GM21528 (cell line): Measurements from ENCODE around the gene SPATA3.
"Not testable (repeated sequence)": the region's sequence is repeated elsewhere in the genome, so short reads cannot be mapped to it uniquely, and the experiment has no call there.

Source experiments
- ATAC-seq: cut with Tn5 transposase; IDR thresholded peaks from one replicate; pipeline ENCODE4 v1.9.1; 2021; ENCODE audit warnings: mild to moderate bottlenecking, moderate library complexity; ENCODE audit not compliant: unreplicated experiment, low FRiP score

The SPATA3 gene

DNA sequence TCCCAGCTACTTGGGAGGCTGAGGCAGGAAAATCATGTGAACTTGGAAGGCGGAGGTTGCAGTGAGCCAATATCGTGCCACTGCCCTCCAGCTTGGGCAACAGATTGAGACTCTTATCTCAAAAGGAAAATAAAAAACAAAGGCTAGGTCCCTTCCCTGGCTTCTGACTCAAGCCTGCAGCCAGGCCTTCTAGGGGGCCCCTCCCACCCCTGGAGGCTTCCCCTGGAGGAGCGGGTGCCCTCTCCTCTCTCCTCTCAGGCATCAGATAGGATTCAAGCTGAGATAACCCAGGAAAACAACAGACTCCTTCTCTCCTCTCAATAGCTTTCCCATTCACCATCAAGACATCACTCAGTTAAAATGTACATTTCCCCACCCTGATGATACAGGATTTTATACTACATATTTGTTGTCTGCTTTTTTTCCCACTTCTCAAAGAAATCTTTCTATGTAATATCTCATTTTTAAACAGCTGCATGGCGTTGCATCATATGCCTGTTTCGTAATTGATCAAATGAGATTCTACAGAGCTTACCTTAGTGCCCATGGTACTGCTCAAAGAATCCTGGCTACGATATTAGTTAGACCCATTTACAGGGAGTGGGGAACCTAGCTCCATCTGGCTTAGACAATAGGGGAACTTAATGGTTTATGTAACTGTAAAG lies 20.8 kb downstream of the SPATA3 start:
- ATAC-seq = no peak

DNA sequence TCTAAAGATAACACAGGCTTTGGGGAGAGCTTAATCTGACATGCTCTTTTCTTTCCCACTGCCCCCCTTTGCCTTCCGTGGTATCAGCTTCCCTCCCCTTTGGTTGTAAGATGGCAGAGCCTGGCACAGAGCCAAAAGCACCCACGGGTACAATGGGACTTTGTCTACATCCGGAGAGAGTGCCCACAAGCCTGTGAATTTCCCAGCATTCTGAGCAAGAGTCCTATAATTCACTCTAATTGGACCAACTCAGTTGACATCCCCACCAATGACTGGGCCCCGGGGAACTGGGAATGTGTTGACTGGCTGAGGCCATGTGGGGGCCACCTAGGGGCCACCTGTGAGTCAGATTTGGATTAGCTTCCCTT lies 21.3 kb downstream of the SPATA3 start:
- no peak for ATAC-seq

DNA sequence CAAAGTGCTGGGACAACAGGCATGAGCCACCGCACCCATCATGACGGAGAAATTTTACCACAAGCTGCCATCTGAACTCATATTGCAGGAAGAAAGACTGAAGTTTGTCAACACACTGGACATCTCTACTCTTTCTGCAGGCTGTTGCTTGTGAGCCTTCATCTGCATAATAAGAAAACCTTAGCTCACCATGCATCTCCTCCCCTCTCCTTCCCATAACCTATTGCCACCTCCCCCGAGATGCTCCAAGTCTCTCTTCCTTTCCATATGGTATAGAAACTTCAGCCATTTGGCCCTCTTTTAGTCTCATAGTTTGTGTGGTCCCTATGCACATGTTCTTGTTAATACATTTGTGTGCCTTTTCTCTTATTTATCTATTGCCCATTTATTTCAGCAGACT lies 22.3 kb downstream of the SPATA3 start:
- ATAC-seq = no peak

DNA sequence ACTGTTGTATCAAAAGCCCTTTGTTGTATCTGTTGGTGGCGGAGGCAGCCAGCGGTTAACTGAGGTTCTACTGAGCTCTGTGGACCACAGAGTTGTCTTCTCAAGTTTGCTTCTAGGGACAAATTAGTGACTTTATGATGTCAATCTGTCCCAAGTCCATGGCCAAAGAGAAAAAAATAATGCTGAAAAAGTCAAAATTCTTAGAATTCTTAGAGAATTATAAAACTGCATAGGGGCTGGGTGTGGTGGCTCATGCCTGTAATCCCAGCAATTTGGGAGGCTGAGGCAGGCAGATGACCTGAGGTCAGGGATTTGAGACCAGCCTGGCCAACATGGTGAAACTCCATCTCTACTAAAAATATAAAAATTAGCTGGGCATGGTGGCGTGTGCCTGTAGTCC lies 29.1 kb downstream of the SPATA3 start:
- ATAC-seq = not testable (repeated sequence)

DNA sequence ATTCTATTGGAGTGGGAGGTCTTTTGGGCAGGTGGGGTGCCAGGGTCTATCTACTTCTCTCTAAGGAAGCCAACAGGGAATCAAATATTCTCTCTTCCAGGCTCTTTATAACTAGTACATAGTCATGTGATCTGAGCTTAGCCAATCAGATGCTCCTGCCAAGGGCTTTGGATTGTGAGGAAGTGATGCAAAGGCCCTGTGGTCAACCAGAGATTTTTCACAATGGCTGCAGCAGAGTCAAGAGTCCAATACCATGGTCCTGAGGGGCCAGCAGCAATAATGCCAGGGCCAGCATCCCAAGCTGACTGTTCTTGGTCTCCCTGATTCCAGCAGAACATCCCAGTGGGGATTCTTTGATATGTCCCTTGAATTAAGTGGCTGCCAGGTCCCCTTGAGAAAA lies 33.0 kb downstream of the SPATA3 start:
- ATAC-seq = no peak

DNA sequence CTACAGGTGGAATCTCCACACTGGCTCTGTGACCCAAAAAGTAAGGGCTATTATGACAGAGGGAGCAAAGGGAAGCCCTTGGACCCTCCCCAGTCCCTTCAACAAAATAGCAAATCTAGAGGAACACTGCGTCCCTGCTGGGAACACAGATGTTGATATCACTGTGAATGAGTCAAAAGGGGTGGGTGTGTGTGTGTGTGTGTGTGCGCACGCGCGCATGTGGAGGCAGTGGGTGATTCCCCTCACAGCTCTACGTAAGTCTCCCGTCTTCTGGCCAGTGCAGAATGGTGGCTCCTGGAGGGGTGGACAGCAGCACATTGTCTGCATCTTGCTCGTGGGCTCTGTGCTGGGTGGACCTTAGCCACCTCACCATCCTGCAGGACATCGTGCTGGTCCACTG lies 33.6 kb downstream of the SPATA3 start:
- no peak for ATAC-seq

DNA sequence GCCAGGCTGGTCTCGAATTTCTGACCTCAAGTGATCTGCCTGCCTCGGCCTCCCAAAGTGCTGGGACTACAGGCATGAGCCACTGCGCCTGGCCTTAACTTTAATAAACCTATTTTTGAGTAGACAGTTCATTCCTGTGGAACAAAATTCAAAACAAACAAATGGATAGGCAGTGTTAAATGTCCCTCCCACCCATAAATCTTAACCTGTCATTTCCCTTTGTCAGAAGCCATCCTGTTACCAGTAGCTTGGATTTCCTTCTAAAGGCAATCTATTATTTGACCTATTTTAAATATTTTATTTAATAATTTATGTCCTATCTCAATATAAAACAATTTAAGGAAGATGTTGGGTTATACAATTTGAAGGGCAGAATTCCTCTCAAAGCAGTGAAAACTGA lies 34.8 kb downstream of the SPATA3 start:
- ATAC-seq = no peak

DNA sequence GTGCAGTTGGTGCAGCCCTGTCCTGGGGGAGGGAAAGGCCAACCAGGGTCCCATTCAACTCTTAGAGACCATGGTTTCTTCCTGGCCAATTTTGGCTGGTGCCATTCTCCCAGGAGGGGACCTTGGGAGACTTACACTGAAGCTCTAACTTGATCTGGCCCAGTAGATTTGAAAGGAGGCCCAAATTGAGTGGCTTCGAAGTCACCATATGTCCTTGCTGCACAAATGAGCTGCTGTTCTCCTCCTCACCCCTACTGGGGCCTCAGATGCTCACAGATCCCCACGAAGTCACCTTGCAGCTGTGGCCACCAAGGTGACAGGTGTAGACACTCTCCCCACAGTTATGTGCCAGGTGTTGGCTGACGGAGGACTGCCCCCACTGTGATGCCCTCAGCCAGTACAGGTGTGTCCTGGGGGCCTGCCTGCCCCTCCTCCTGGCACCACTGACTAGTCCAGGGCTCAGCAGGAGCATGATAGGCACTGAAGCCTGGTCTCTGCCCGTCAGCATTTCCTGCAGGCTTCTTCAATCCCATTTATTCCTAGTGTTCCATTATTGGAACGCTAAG lies 36.7 kb downstream of the SPATA3 start:
- no peak for ATAC-seq

DNA sequence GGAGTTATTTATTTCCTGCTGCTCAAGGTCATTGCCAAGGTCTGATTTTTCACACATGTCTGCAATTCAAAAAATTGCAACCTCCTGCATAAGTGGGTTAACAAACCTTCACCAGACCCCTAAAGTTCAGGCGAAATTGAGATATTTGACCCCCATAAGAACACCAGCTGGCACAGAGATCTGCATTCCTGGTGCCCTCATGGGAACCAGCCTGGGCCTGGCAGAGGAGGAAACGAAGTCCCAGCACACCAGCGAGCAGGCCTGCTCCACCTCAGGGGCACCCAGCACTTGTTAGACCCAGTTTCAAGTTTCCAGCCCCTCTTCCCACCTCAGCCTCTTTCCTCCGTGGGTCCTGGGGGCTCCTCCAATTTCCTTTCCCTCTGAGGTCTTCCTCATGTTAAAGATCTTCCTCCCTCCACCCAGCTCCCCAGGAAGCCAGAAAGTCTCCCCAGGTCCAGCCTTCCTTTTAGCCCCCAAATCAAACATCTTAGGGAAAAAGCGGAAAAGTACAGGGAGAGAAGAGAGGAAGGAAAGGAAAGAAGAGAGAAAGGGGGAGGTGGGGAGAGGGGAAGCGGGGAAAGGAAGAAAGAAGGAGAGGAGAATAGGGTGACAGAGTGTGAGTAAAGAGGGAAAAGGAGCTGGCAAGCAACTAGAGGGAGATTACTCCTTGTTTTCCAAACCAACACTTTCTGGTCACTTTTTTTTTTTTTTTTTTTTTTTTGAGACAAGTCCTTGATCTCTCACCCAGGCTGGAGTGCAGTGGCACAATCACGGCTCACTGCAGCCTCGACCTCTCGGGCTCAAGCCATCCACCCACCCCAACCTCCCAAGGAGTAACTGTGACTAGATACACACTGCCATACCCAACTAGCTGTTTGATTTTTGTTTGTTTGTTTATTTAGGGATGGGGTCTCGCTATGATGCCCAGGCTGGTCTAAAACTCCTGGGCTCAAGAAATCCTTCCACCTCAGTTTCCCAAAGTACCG lies 37.5 kb downstream of the SPATA3 start:
- ATAC-seq = no peak

DNA sequence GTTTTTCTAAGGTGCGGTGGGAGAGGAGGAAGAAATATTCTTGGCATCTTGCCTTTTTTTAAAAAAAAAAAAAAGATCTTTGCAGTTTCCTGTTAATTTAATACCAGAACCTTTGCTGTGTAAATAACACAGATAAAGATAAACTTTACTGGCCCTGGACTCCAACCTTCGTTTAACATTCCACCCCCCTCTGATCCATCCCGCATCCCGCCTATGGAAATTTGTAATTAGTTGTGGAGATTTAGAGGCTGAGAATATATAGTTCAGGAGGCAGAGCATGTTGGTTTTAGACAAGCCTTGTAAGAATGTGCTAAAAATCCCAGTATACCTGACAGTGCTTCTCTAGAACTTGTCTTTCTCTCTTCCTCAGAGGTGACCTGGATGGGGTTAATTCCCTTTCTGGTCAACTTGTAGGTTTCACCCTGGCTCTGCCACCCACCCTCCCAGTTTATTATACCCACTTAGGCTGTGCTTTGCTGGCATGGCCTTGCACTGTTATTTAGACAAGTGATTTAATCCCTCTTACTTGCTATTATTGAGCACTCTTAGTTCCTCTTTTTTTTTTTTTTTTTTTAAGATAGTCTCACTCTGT lies 38.5 kb downstream of the SPATA3 start:
- no peak for ATAC-seq

DNA sequence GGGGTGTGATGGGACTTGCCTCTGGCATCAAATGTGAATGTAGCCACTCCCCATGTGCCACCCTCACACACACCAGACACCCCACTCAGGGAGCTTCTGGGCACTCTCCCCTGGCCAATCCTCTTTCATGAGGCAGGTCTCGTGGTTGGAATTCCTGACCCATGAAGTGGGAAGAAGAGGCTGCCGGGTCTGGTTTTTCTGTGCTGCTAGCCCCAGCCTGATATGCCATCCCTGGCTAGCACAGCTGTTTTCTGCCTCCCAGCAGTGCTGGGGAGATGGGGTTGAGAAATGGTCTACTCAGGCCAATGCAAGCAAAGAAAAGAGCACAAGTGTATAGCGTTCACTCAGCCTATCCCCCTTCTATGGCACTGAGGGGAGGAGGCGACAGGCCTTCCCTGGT lies 40.2 kb downstream of the SPATA3 start:
- no peak for ATAC-seq

DNA sequence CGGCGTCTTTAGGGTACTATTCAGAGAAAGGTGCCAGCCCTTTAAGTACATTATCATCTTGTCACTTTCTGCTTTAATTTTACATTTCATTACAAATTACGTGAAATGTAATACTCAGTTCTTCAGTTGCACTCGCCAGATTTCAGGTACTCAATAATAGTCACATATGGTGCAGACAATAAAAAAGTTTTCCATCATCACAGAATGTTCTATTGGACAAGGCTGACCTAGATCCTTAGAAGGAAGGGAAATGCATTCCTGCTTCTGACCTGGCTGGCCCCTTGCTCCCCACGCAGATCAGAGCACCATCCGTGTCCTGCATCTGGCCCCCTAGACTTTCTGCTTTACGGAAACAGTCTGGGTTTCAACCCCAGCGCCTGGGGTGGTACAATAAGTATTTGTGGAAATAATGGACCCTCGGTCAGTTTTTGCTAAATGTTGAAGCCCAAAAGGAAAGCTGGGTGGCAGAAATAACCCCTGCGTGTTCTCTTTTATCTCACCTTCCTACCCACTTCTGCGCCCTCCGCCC lies 40.7 kb downstream of the SPATA3 start:
- no peak for ATAC-seq

DNA sequence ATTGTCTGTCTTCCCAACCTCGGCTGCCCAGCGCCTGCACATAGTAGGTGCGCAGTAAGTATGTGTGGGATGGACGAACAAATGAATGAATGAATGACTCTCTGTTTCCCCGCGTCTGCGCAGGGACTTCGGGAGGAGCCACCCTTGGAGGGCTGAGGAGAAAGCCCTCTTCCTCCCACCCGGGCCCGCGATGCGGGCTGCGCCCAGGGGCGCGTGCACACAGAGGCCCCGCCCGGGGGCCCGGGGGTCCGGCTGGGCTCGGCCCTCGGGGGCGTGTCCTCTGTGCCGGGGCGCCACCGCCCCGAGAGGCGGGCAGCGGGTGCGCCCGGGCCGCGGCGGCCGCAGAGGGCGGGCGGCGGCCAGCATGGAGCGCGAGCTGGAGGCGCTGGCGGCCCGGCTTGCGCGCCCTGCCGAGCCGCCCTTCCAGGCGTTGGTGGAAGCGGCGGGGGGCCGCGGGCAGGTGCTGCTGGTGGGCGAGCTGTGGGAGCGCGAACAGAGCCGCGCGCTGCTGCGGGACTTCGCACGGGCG lies 41.3 kb downstream of the SPATA3 start, which contains the start of gene C2orf72:
C2orf72 (plus strand) TSS at position 322 of the 529 bp plus-strand sequence; CDS start at position 365, 43 bp downstream.
- ATAC-seq = no peak

DNA sequence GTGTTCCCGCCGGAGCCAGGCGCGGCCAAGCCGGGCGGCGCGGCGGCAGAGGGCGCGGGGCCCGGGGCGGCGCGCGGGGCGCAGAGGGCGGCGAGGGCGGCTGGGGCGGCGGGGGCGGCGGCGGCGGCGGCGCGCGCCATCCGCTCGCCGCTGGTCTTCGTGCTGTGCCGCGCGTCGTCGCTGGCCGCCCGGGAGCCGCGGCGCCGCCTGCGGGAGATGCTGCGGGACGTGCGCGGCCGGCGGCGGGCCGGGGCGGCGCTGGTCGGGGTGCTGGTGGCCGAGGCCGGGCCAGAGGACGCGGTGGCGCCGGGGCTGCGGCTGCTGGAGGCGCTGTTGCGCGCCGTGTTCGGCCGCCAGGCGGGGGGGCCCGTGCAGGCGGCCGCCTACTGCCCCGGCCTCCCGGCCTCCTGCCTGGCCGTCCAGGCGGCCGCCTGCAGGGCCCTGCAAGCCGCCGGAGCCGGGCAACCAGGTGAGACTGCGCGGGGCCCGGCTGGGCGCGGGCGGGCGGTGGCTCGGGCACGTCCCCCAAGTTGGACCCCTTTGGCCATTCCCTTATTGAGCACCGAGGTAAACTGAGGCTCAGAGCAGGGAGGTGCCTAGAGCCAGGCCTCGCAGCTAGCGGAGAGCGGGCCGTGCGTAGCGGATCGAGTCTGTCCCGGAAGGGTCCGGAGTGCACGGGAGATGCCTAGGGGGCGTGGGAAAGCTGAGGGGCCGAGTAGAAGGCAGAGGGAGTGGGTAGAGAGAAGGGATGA lies 42.0 kb downstream of the SPATA3 start:
- no peak for ATAC-seq

DNA sequence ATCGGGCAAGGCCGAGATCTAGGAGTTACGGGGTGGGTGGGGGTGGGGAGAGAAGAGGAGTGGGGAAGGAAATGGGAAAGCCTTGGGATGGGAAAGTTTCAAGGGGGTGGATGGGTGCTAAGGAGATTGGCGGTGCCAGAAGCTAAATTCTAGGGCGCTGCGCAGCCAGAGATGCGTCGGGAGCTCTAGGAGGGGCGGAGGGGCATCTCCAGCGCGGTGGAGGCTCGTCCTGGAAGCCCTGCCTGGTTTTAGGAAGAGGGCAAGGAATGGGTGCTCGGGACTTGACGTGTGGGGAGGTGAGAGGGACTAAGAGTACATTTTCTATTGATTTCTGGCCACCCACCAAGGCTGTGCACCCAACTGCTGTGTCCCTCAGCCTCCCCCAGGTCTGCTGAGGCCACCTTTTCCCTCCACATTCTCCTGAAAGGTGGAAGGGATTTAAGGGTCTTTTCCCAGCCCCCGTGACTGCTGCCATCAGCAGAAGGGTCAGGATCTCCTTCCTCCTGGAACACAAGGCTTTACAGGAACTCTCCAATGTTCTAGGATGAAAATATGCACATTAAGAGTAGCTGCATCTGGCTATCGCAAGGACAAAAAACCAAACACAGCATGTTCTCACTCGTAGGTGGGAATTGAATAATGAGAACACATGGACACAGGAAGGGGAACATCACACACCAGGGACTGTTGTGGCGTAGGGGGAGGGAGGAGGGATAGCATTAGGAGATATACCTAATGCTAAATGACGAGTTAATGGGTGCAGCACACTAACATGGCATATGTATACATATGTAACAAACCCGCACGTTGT lies 42.8 kb downstream of the SPATA3 start:
- no peak for ATAC-seq

DNA sequence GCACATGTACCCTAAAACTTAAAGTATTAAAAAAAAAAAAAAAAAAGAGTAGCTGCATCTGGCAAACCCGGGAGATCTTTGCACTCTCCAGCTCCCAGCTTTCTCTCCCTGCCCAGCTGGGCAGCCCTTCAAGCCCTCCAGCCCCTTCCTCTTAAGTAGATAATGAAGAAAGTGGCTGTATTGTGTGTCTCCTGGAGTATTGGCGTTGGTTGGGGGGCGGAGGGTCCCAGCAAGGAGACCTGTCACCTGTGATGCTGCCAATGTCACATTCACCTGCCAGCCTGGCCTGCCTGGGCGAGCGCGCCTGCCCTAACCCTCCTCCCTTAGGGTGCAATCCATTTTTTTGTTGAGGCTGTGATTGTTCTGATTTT lies 43.4 kb downstream of the SPATA3 start:
- ATAC-seq = no peak

DNA sequence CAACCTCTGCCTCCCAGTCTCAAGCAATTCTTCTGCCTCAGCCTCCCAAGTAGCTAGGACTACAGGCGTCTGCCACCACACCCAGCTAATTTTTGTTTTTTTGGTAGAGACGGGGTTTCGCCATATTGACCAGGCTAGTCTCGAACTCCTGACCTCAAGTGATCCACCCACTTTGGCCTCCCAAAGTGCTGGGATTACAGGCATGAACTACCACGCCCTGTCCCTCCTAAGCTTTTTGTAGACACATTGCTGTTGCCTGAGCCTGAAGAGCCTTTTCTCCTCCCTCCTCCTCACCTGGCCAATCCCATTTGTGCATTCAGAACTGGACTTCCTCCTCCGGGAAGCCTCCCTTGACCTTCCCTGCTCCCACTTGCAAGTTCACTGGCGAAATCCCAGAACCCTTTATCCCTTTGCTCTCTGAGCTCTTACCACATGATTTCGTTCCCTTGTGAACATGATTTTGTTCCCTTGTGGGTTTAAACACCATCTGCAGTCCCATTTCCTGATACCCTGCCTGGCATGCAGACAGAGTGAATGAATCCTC lies 44.0 kb downstream of the SPATA3 start:
- no peak for ATAC-seq

DNA sequence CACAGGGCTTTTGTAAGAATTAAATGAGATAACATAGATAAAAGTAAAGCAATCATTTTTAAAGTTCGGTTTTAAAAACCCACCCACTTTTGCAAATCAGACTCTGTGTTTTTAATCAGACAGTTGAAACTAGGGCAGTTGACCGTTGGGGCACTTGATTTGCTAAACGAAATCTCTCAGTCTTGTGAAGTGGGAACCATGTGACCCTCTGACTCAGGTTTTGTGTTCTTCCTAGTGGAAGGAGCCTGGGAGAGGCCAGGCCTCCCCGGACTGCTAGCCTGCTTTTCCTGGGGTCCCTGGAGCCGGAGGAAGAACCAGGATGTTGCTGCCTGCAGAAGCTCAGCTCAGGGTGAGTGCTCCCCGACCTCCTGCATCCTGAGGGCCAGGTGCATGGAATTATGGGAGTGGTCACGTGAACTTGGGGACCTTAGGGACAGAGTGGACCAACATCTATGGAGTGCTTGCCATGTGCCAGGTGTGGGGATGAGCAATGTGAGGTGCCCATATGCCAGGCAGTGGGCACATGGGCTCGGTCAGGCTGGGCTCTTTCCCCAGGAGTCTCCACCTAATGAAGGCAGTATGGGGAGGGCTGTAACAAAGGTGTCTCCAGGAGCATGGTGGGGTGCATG lies 45.3 kb downstream of the SPATA3 start:
- no peak for ATAC-seq
